Right kidney (tissue), 1 donor: ENCODE results near the gene SLC13A3.

Source experiments
- DNase-seq: peaks from one replicate; pipeline ENCODE4 v3.0.0-alpha.2; 2016

The SLC13A3 gene

DNA sequence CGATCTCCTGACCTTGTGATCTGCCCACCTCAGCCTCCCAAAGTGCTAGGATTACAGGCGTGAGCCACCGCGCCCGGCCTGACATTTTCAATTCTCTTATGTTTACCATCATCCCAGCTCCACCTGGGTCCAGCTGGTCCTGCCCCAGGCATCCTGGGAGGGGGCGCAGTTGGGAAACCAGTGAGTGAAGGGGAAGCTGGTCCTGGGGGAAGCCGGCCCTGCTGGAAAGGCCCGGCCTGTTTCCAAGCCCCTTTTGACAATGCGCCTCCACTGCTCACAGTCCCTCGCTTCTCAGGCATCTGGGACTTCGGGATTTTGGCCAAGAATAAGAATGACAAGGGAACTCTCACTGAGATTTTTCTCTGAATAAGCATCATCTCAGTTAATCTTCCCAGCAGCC, 14.2 kb downstream of the SLC13A3 start:
- DNase-seq: no peak

DNA sequence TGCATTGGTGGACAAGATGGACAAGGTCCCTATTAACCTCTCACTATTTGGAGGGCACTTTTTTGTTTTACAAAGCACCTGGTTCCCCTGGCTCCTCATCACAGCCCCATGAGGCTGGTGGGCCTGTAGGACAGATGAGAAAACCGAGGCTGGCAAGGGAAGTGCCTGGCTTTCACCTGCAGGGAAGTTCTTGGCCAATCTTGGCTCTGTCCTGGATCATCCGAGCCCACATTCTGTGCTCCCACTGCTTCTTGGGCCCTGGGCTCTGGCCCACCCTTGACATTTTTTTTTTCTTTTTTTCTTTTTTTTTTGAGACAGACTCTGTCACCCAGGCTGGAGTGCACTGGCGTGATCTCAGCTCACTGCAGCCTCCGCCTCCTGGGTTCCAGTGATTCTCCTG, 14.7 kb downstream of the SLC13A3 start:
- DNase-seq: no peak

DNA sequence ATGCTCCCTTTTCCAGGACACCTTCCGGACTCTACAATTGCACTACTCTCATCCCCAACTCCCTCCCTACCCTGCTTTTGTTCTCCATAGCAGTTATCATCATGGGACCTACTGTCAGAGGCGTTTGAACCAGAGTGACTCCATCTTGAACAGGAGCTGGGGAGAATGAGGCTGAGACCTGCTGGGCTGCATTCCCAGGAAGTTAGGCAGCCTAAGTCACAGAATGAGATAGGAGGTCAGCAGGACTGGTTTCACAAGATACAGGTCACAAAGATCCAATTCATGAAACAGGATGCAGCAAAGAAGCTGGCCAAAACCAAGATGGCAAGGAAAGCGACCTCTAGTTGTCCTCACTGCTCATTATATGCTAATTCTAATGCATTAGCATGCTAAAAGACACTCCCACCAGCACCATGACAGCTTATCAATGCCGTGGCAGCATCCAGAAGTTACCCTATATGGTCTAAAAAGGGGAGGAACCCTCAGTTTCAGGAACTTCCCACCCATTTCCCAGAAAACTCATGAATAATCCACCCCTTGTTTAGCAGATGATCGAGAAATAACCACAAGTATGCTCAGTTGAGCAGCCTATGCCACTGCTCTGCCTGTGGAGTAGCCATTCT, 15.6 kb downstream of the SLC13A3 start:
- no peak for DNase-seq

DNA sequence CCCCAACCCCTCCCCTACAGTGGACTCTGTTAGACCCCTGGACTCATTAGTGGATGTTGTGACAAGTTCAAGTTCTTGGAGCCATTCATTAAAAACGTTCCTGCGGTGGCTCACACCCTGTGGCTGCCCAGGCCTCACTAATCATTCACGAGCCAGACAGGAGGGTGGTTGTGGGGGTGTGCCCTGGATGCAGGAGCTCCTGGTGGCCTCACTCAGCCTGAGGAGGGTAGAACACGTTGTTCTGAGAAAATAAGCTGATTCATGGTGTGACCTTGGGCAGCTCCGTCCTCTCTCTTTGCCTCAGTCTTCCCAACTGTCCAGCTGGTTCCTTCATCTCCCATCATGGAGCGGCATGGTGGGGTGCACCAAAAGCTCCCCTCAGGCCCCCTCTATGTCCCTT, 16.7 kb downstream of the SLC13A3 start:
- no peak for DNase-seq

DNA sequence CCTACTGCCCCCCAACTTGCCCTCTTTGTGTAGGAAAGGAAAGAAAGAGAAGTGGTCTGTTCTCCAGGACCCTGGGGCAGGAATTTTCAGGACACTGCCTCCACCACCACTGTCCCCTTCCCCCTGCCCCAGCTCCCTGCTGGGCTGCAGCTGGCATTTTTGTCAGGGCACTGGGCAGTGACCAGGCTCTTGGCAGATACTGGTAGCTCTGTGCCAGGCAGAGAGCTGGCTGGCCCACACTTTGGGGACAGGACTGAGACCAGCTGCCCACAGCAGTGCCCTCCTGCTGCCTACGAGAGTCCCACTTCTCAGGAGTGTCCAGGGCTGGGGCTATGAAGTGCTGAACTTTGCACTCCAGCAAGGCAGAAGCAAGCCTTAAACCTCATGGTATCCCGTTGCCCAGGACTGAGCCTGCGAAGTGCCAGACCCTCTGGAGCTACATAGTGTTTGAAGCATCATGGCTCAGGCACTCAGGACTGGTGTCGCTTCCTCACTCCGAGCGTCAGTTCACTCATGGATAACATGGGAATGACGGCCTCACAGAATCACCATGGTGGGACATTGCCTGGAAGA, 19.3 kb downstream of the SLC13A3 start:
- no peak for DNase-seq

DNA sequence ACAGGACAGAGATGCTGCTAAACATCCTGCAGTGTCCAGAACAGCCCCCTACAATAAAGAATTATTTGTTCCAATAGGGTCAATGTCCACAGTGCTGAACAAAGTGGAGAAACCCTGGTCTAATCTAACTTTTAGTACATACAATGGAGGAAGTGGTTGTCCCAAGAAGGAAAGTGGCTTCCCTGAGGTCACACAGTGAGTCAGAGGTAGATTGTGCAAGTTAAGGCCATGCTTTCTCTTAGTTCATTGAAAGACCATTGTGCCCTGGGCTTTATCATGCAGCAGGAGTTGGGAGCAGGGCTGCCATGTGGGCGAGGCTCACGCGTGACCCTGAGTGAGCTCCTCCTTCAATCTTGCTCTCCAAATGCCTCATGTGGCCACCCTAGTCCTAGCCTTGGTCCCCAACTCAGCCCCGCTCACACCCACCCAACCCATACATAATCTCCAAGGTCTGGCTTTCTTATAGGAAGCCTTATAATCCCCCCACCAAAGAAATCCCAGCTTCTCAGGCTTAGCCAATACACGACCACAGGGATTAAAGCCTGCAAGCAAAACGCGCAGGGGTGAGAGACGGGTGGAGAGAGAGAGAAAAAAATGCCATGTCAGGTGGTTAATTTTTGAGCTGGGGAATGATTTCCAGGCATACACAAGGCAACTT, 19.9 kb downstream of the SLC13A3 start:
- no peak for DNase-seq

DNA sequence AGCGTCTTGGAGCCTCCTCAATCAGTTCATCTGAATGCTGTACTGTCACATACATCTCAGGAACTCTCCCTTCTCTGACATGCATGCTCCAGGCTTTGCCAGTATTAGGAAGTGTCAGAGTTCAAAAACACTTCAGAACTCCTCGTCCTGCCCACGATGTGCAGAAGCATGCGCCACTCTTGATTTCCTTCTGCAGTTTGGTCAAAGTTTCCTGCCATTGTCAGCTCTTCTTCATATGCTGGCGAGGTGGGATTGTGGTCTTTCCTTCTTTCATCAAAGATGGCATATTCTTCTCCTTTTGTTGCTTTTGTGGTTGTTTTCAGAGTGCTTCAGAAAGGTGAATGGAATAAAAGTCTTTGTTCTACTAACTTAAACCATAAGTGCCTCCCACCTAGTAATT, 21.0 kb downstream of the SLC13A3 start:
- no peak for DNase-seq

DNA sequence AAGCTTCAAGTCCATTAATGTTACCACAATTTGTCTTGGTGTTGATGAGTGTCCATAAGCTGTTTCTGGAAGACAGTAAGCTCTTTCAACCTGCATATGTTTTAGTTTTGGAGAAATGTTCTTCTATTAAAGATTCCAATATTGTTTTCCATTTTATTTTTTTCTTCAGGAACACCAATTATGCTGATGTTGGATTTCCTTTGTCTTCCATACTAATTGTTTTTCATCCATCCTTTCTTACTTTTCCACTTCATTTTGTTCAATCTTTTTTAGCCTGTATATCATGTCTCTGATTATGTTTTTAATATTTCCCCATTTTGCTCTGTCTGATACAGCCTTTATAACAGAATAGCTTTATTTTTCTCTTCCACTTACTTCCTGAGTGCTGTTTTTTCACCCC, 21.9 kb downstream of the SLC13A3 start:
- DNase-seq: no peak

DNA sequence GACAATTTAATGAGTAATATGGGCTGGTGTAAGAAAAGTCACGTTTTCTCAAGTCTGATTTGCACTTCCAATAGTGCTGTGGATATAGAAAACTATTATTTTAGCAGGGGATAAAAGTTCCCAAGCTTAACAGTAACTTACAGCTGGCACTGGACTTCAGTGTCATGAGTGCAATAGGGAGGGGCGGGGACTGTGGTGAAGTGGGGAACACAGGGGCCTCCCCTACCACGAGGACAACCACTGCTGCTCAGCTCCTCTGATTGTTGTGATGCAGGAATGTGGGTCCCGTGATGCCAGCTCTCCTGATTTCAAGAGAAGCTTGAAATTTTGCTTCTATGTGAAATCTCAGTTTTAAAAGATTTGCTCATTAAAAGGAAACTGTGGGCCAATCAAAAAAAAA, 24.0 kb downstream of the SLC13A3 start:
- no peak for DNase-seq

DNA sequence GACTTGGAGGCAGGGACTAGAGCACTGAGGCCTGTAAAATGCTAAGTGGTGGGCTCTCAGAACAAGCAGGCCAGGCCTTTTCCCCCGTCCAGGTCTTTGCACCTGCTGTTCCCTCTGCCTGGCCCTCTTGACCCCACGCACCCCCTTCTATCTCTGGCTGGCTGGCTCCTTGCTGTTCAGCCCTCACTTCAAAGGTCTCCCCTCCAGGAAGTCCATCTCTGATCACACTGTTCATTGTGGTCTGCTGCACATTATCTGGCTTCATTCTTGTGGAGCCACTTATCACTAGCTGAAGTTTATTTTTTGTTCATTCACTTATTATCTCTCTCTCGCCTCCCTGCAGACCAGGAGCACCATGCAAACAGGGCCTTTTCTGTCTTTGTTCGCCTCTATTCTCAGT, 24.5 kb downstream of the SLC13A3 start:
- no peak for DNase-seq

DNA sequence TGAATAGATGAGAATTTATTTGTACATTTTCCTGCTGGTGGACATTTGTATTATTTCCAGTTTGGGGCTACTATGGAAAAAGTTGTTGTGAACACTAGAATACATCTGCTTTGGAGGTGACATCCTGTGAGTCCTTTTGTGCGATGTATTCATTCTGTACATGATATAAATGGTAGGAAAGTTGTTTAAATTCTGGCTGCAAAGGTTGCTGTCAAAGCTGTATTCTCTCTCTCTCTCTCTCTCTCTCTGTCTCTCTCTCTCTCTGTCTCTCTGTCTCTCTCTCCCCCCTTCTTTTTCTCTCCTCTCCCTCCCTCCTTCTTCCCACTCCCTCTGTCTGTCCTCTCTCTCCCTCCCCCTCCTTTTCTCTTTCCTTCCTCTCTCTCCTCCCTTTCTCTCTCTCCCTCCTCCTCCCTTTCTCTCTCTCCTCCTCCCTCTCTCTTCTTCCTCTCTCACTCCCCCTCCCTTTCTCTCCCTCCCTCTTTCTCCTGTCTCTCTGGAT, 25.3 kb downstream of the SLC13A3 start:
- no peak for DNase-seq

DNA sequence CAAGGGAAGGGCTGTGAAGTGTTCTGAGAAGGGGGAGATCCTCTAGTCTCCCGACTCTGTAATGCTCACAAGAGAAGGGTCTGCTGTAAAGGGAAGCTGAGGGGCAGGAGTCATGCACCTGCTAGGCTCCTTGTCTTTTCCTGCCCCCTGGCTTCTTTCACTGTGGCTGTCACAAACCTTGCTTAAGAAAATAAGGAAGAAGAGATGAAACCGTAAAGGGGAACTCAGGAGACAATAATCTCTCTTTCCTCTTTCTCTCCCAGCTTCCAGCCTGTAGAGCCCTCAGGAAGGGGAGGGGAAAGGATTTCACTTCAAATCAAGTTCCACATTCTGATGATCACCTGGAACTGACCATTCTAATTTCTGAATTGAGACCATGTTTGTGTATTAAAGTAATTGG, 26.3 kb downstream of the SLC13A3 start:
- DNase-seq: no peak

DNA sequence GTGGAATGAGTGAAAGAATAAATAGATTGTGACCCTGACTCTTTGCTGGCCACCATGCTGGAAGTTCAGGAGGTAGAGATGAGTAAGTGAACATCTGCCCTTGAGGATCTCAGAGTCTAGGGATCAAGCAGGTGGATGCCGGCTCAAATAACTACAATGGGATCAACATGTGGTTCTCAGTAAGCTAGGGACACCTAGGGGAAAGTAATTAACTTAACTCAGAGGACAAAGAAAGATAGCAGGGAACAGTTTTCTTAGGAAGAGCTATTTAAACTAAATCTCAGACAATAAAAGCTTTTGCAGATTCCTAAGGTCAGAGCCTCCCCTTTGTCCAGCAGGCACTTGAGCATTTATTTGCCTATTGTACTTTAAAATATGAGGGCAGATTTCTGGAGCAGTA, 29.1 kb downstream of the SLC13A3 start:
- no peak for DNase-seq

DNA sequence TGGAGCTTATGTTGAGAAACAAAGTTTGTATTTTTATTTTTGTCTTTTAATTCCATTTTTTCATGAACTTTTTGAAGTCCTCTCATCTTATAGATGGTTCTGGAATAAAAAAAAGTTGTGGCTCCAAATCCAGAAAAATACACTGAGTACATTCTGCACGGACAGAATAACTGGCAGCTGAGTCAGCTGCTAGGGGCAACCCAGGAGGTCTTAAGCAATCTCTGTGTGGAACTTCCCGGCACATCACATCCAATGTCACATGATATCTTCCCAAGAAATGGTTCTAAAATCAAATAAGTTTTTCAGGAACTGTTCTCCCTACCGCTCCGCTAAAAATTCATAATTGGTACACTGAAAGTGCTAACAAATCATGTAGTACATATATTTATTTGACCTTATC, 29.8 kb downstream of the SLC13A3 start:
- DNase-seq: no peak

DNA sequence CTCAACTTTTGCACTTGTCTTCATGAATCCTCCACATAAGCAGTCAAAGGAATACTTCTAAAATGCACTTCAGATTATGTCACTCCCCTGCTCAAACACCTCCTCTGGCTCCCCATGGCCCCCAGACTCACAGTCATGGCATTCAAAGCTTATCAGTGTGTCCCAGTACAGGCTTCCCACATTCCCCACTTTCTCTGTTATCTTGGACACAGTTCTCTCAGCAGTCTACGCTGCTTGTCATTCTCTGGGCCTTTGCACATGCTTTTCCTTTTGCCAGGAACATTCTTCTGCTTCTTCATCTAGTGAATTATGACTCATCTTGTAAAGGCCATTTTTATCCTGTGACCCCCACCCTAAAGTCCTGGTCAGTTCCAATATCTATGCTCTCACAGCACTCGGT, 31.8 kb downstream of the SLC13A3 start:
- no peak for DNase-seq

DNA sequence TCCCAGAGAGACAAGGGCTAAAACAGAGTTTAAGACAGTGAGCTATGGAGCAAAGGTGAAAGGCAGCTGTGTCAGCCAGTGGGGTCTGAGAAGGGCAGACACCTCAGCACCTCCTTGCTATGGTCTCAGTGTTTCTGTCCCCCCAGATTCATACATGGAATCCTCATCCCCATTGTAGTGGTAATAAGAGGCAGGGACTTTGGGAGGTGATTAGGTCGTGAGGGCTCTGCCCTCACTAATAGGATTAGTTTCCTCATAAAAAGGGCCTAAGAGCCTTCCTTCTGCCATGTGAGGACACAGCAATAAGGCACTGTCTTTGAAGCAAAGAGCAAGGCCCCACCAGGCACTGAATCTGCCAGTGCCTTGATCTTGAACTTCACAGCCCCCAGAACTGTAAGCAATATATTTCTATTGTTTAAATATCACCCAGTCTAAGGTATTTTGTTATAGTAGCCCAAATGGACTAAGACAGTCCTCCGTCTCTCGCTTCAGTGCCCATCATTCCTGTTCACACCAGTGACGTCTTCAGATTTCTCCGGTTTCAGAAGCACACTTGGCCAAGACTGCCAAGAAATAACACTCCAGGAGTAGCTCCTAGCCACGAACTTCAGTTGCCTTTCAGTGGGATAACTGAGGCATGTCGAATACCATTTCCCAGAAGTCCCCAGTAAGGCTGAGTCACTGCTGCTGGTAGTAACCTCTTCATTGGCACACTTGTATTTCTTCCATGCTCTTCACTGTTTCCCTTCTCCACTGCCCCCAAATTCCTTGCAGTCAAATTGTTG, 32.8 kb downstream of the SLC13A3 start:
- DNase-seq: no peak

DNA sequence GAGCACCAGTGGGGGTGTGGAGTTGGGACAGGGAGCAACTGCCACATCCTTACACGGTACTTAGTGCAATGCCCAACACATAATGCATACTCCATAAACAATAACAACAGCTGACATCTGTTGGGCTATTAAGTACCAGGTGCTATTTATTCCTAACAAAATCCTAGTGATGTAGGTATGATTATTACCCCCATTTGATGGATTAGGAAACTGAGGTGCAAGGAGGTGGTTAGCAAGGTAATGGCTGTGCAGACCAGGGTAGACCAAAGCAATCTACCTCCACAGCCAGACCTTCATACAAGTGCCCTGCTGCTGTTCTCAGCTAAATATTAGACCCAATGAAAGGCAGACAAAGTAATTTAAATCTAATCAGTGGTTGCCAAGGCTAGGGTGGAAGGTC, 36.8 kb downstream of the SLC13A3 start:
- no peak for DNase-seq

DNA sequence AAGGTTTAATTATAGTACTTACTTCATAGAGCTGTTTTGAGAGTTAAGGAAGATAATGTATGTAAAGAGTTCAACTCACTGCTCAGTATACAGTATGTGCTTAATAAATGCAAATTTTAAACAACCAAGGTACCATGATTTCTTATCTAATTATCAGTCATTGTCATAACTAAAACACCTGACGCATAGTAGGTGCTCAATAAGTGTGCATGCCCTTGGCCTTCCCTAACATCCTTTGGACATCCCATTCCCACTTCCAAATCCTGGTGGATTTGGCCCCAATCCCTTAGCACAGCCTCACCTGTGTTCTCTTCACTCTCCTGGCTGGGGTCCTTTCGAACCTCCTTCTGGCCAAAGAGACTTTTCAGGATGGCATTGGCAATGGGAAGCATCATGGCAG, 41.1 kb downstream of the SLC13A3 start:
- DNase-seq: no peak

DNA sequence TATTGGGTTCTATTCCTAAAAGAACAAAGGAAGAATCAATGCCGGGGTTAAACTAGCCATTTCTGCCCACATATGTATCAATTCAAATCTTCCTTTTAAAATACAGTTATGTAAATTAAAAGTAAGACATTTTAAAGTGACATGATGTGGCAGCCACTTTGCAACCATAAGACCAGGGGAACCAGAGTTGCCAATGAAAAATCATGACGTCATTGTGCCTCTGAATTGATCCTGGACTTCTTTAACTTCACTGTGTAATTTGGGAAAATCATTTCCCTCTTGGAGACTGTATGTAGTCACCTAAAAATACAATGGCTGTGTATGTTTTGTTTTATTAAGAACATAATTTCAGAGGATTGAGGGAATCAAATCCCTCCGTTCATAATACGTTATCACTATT, 42.2 kb downstream of the SLC13A3 start:
- DNase-seq: no peak

DNA sequence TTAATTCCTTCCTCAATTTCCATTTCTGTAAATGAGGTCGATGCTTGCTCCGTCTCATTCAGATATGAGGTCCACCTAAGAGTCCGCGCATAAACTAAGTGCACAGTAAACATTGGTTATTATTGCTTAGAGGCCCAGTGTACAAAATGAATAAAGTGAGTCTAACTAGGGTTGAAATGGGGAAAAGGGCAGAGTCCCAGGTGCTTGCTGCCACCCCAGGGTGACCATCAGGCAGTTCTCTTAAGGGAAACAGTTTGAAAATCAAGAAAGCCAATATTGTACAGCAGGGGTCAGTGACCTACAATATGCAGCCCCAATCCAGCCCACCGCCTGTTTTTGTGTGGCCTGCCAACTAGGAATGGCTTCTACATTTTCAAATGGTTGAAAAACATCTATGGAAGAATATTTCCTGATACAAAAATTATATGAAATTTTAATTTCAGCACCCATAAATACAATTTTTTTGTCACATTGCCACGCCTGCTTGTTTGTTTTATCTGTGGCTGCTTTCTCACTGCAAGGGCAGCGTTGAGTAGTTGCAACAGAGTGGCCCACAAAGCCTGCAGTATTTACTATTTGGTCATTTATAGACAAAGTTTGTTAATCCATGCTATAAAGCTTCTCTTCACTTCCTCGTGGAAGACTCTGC, 43.3 kb downstream of the SLC13A3 start:
- DNase-seq: no peak

DNA sequence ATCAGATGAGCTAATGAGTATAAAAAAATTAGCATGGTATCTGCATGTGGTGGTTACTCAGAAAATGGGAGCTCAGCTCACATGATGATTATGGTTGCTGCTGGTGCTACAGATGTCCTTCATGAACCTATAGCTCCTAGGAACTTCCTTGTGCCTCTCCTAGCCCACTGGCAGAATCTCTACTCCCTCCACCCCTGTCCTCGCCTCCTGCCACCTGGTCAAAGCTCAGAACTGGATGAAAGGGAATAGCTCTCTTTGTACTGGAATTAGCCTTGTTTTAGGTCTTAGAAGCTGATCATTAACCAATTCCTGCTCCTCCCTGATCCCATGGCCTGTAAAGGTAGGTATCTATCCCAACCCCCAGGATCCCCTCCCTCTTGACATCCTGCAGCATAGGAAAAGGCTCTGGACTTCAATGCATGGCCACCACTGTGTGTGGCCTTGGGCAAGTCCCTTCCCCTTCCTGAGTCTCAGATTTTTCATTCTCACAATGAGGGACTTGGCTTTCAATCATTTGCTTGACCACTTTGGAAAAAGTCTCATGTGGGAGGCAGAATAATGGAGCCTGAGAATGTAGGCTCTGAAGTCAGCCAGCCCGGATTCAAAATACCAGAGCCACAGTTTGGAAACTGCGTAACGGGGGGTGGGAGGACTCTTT, 43.9 kb downstream of the SLC13A3 start:
- no peak for DNase-seq

DNA sequence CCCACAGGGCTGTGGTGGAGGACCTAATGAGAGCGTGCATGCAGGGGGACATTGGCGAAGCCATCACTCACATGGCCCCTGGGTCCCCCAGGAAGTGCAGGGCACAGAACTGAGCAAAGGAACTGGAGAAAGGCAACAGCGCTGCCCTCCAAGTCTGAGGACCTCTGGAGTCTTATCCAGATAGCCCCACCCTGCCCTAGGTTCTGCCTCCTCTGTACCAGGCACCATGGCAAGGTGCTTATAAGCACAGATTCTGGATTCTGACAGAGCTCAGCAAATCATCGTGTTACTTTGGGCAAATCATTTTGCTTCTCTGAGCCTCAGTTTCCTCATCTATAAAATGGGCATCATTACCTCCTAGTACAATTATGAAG, 44.5 kb downstream of the SLC13A3 start:
- DNase-seq: no peak
